Measurements from ENCODE around the gene COPS4.

The COPS4 gene

GRCh38 chr4:83113429-83113786, 78.4 kb downstream of the COPS4 start:
- Histone ChIP-seq H3K4me3 (ENCODE audit: low read length) (no peak overlapping the region), H3K9ac (ENCODE audit: low read length) (no peak overlapping the region), H3K27ac (ENCODE audit: low read length) (no peak overlapping the region), H3K4me1 (ENCODE audit: control insufficient read depth, low read depth, low read length) (peaks cover 24% of the 10 kb centered on the region), H3K36me3 (ENCODE audit: control insufficient read depth, low read depth, low read length) (no peaks in the 10 kb centered on the region), H3K27me3 (ENCODE audit: control insufficient read depth, insufficient read depth, low read length) (peaks cover 10% of the 10 kb centered on the region), H3K9me3 (ENCODE audit: control insufficient read depth, low read depth, low read length) (no peaks in the 10 kb centered on the region)

- Histone ChIP-seq H3K27ac (ENCODE audit: low read length) (no peak within 1 kb of the TSS), H3K9ac (ENCODE audit: low read length) (no peak within 1 kb of the TSS)
These were observed 79.6 kb downstream of the COPS4 start, which contains the start of gene PLAC8 for GRCh38 chr4:83114576-83114975. PLAC8 (minus strand) TSS chr4:83114729; CDS start chr4:83107921, 6,808 bp downstream.

GRCh38 chr4:83115000-83115399, 80.0 kb downstream of the COPS4 start:
- H3K27ac ChIP-seq (ENCODE audit: low read length), result no peak overlapping the region
- no peak overlapping the region for H3K4me3 ChIP-seq (ENCODE audit: low read length)
- H3K9ac ChIP-seq (ENCODE audit: low read length), result no peak overlapping the region
- H3K9me3 ChIP-seq (ENCODE audit: control insufficient read depth, low read depth, low read length), result no peaks in the 10 kb centered on the region
- H3K36me3 ChIP-seq (ENCODE audit: control insufficient read depth, low read depth, low read length), result no peaks in the 10 kb centered on the region
- no peaks in the 10 kb centered on the region for H3K27me3 ChIP-seq (ENCODE audit: control insufficient read depth, insufficient read depth, low read length)
- H3K4me1 ChIP-seq (ENCODE audit: control insufficient read depth, low read depth, low read length), result peaks cover 24% of the 10 kb centered on the region

More at GRCh38 chr4:83114576-83114975, 79.6 kb downstream of the COPS4 start, which contains the start of gene PLAC8:
- no peak within 1 kb of the TSS for H3K4me3 ChIP-seq (ENCODE audit: low read length)
- H3K36me3 ChIP-seq (ENCODE audit: control insufficient read depth, low read depth, low read length), result no peaks in the 10 kb centered on the region
- H3K9me3 ChIP-seq (ENCODE audit: control insufficient read depth, low read depth, low read length), result no peaks in the 10 kb centered on the region
- H3K4me1 ChIP-seq (ENCODE audit: control insufficient read depth, low read depth, low read length), result peaks cover 24% of the 10 kb centered on the region
- H3K27me3 ChIP-seq (ENCODE audit: control insufficient read depth, insufficient read depth, low read length), result no peaks in the 10 kb centered on the region

GRCh38 chr4:83115656-83116285, 80.8 kb downstream of the COPS4 start:
- no peaks in the 10 kb centered on the region for H3K9me3 ChIP-seq (ENCODE audit: control insufficient read depth, low read depth, low read length)
- H3K27me3 ChIP-seq (ENCODE audit: control insufficient read depth, insufficient read depth, low read length), result no peaks in the 10 kb centered on the region
- no peak overlapping the region for H3K9ac ChIP-seq (ENCODE audit: low read length)
- no peaks in the 10 kb centered on the region for H3K36me3 ChIP-seq (ENCODE audit: control insufficient read depth, low read depth, low read length)
- H3K4me1 ChIP-seq (ENCODE audit: control insufficient read depth, low read depth, low read length), result peaks cover 18% of the 10 kb centered on the region
- no peak overlapping the region for H3K27ac ChIP-seq (ENCODE audit: low read length)
- no peak overlapping the region for H3K4me3 ChIP-seq (ENCODE audit: low read length)

- Histone ChIP-seq H3K4me1 (ENCODE audit: control insufficient read depth, low read depth, low read length) (peaks cover 16% of the 10 kb centered on the region), H3K9me3 (ENCODE audit: control insufficient read depth, low read depth, low read length) (peaks cover 6% of the 10 kb centered on the region), H3K4me3 (ENCODE audit: low read length) (no peak overlapping the region), H3K27me3 (ENCODE audit: control insufficient read depth, insufficient read depth, low read length) (no peaks in the 10 kb centered on the region), H3K27ac (ENCODE audit: low read length) (no peak overlapping the region), H3K9ac (ENCODE audit: low read length) (no peak overlapping the region), H3K36me3 (ENCODE audit: control insufficient read depth, low read depth, low read length) (no peaks in the 10 kb centered on the region)
These were observed 83.9 kb downstream of the COPS4 start for GRCh38 chr4:83118869-83119268.

GRCh38 chr4:83121246-83121645, 86.3 kb downstream of the COPS4 start:
- Histone ChIP-seq H3K9me3 (ENCODE audit: control insufficient read depth, low read depth, low read length) (peaks cover 6% of the 10 kb centered on the region), H3K4me3 (ENCODE audit: low read length) (no peak overlapping the region), H3K27me3 (ENCODE audit: control insufficient read depth, insufficient read depth, low read length) (no peaks in the 10 kb centered on the region), H3K27ac (ENCODE audit: low read length) (no peak overlapping the region), H3K9ac (ENCODE audit: low read length) (no peak overlapping the region), H3K36me3 (ENCODE audit: control insufficient read depth, low read depth, low read length) (no peaks in the 10 kb centered on the region), H3K4me1 (ENCODE audit: control insufficient read depth, low read depth, low read length) (peaks cover under 1% of the 10 kb centered on the region)

- H3K36me3 ChIP-seq (ENCODE audit: control insufficient read depth, low read depth, low read length), result no peaks in the 10 kb centered on the region
- no peak overlapping the region for H3K4me3 ChIP-seq (ENCODE audit: low read length)
- no peaks in the 10 kb centered on the region for H3K4me1 ChIP-seq (ENCODE audit: control insufficient read depth, low read depth, low read length)
- H3K27ac ChIP-seq (ENCODE audit: low read length), result no peak overlapping the region
- H3K9me3 ChIP-seq (ENCODE audit: control insufficient read depth, low read depth, low read length), result peaks cover 10% of the 10 kb centered on the region
- H3K9ac ChIP-seq (ENCODE audit: low read length), result no peak overlapping the region
- H3K27me3 ChIP-seq (ENCODE audit: control insufficient read depth, insufficient read depth, low read length), result no peaks in the 10 kb centered on the region
These were observed 89.3 kb downstream of the COPS4 start for GRCh38 chr4:83124111-83124780.

All from iPS-18a (cell line).